NCI-H510A (cell line): ENCODE data around the gene FLVCR2.

Source experiments
- DNase-seq: peaks from one replicate; lab custom pipeline; 2025; lab: John Stamatoyannopoulos, UW

FLVCR2 gene

DNA sequence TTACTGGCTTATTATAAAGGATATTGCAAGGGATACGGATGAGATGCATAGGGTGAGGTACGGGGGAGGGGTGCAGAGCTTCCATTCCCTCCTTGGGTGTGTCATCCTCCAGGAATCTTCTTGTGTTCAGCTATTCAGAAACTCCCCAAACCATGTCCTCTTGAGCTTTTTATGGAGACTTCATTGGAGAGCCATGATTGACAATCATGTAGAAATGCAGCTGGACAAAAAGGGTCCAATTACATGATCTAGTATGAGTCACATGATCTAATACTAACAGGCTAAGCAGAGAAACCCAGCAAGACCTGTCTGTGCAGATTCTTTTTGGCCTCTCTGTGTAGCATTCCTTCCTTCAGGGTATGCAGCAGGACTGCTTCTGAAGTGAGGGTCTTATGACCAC, 23.9 kb upstream of the FLVCR2 start:
- DNase-seq, result no peak

DNA sequence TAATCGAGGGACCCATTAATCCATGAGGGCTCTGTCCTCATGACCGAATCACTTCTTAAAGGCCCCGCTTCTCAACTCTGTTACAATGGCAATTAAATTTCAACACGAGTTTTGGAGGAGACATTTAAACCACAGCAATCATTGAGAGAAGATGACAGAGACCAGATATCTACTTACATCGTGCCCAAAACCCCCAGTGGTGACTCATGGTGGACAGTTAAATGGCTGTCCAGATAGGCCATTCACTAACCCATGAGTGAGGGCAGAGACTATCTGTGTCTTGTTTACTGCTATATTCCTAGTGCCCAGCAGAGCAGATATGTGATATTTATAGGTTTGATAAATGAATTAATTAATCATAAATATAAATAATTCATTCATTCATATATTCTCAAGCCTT, 20.0 kb upstream of the FLVCR2 start:
- no peak for DNase-seq

DNA sequence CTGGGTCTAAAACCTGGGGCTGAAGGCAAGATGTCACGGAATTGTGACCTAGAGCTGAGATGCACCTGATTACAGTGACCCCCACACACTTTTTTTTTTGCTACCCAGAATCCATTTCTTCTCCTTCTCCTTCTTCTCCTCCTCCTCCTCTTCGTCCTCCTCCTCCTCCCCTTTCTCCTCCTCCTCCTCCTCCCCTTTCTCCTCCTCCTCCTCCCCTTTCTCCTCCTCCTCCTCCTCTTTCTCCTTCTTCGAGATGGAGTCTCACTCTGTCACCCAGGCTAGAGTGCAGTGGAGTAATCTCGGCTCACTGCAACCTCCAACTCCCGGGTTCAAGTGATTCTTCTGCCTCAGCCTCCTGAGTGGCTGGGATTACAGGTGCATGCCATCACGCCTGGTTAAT, 19.4 kb upstream of the FLVCR2 start:
- no peak for DNase-seq

DNA sequence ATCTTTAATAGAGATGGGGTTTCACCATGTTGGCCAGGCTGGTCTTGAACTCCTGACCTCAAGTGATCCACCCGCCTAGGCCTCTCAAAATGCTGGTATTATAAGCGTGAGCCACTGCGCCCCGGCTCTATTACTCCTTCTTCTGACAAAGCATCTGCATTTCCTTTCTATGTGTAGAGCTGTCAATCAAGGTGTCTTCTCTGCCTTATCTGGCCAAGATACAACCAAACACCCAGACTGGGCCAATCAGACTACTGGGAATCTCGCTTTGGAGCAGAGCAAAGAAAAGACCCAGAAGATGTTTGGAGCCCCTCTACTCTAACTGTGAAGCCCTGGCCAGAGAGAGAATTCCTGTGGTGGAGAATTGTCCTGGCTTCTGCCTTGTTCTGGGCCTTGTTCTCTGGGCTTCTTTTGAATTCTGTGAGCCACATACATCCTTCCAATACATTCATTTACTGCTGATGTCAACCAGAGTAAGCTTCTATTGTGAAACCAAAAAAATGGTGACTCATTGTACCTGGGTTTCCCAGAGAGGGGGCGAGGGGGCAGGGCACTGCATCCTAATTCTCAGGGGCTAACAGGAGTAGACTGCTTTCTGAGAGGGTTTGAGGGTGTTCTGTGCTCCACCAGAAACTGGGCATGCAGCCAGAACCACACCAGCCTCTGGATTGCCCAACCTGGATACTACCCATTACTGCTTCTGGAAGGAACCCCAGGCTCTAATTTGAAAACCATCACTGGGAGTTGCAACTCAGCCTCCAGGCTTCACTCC, 18.8 kb upstream of the FLVCR2 start:
- DNase-seq, result no peak

DNA sequence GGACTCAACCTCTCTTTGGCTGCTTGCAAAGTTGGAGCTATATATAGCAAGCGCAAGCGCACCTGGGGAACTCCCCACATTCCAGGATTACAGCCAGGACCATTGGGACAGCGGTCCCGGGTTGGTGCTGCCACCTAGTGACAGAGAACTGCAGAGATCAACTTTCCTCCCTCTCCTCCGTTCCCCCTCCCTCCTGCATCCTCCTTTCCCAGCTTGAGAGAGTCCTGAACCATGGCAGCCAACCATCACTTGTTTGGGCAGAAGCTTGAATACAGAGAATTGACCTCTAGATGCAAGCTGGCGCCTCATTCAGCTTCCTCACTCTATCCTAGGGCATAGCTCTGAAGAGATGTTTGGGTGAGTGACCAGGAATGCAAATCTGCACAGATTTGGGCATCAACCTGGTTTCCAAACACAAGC, 17.4 kb upstream of the FLVCR2 start:
- DNase-seq, result peak; percentile 31

DNA sequence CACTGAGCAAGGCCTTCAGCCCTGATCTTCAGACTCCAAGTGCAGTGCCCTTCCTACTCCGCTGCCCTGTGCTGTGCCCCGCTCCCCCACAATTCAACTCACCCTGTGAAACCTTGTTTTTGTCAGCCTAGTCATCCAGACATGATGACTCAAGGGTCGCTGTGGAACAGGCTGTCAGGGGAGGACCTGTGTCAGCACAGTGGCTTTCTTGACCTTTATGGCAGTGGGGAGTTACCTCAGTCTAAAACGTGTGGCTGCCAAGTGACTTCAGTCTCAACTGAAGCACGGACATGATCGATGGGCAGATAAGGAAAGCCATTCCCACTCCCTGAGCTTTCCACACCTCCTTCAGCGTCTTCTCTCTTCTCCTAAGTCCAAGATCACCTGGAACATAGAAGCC, 16.3 kb upstream of the FLVCR2 start:
- no peak for DNase-seq

DNA sequence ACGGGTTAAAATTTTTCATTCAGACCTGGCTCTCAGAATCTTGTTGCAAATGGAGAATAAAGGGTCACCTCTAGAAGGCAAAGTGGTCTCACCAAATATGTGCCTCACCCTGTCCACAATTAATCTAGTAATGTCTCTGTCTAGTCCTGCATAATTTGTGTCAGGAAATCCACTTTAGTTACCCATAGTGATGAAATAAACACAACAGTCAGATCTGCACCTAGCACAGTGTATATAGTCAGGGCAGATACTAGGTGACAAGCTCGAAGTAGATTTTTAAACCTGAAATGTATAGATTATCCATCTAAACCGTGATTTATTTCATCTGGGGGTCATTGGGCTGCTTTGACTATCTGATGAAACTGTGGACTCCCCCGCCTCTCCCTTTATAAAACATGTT, 15.9 kb upstream of the FLVCR2 start:
- DNase-seq, result no peak

DNA sequence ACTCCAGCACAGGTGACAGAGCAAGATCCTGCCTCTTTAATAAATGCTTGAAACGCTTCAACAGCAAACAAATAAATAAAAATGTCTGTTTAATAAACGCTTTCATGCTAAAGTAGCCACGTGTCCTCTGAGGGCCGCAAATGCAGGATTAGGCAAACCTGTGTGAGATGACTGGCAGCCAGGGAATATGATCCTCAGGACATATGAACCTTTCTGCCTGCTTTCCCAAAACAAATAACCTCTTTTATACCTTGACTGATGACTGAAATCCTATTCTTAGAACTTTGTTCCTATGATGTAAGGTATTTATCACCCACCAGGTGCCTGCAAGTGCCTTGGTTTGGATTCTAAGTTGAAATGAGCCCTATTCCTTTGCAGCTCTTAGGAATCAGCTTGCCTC, 14.5 kb upstream of the FLVCR2 start:
- peak; percentile 23 for DNase-seq

DNA sequence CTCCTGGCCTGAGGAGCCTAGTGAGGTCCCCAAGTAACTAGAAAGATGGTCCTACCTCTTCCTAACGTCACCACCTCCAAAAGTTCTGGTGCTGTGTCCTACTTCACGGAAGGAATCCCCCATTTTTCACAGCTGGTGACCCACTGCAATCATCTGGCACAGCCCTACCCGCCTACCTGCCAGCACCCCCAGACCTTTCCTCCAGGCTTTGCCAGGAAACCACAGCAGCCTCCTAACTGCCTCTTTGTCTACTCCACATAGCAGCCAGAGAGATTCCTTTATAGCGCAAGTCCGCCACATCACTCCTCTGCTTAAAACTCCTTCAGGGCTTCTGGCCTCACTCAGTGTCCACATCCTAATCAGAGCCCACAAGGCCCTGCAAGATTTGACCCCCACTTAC, 13.4 kb upstream of the FLVCR2 start:
- DNase-seq, result no peak

DNA sequence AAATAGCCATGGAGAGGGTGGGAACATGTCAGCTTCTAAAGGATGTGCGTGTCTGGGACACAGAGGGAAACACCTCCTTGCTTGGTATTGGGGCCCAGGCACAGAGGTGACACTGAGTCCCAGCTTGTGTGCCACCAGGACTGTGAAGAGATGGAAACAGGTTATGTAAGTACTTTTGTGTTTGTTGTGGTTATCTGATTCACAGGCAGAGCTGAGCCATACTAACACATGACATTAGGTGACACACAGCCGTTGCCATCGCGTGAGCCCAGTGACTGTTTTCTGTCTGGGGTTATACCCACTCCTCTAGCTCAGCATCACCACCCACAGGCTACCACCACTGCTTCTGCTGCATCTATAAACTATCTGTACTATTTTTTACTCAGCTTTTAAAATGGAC, 12.1 kb upstream of the FLVCR2 start:
- DNase-seq, result no peak

DNA sequence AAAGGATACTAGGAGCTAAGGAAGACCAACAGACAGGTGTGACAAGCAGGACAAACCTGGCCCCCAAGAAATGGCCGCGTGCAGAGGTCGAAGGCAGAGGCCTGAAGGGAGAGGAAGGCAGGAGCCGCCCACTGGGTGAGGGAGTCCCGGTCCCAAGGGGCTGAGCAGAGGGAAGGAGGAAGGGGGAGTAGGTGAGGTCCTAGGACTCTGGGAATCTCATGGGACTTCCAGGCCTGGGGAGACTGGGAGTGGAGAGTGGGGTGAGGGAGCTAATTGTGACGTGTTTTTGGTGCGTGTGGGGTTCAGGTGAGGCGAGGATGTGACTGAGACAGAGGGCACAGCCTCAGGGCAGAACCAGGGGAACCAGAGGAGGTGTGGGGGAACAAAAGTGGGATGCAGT, 11.7 kb upstream of the FLVCR2 start:
- no peak for DNase-seq

DNA sequence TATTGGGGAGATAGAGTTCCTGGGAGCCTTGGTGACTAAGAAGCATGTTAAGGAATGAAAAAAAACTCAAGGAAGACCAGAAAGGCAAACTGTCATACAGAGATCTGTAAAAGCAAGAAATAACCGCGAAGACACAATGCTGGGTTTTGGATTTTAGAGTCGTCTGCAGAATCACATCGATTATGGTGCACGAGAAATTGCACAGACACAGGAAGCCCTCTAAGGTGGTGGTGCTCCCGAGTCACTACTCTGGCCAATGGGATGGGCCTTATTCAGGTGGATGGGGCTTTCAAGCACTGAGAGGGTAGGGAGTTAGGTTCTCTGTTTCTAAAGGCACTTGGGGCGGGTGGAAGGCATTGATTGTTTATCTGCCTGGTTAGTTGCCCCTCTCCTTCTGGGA, 10.3 kb upstream of the FLVCR2 start:
- DNase-seq, result no peak

DNA sequence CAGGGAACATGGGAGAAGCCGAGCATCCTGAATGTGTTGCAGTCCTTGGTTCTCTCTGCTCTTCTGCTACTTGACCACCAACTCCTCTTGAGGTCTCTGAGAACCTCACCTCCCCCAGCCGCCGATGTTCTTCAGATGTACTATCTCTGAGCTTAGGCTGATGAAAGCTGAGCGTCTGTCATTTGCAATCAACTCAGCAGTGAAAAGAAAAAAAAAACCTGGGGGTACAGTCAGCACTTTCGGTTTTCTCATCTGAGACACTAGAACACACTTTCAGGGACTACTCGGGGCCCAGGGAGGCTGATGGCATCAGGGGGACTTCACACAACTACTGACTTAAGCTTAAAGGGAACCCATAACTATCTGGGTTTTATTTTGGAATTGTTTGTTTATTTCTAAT, 9.6 kb upstream of the FLVCR2 start:
- no peak for DNase-seq

DNA sequence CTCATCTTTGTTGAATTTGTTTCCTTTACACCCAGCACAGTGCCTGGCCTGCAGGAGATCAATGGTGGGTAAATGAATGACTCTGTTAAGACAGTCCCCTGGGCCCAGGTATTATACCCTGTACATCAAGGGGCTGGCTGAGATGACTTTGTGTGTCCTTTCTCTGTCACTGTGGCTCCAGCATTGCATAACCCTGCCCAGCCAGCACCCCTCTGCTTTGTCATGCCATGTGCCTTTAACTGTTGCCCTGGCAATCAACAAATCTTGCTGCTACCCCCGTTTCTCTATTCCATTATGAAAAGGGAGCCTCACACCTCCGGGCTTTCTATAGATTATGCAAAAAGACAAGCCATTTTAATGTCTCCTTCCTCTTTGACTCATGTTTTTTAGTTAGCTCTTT, 7.6 kb upstream of the FLVCR2 start:
- no peak for DNase-seq

DNA sequence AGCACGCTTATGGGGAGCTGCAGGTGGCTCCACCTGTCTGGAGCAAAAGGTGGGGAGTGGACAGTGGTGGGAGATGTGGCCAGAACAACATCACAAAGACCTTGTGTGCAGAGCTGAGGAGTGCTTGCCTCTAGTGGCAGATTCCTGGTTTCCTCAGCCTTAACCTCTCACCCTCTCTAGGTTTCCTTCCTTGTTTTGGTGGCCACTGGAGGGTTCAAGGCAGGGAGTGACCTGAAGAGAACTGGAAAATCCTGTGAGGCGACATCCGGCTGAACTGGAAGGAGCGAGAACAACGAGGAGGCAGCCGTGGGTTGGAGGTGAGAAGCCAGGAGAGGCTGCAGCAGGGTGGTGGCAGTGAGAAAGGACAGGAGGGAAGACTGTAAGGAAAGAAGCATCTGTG, 6.3 kb upstream of the FLVCR2 start:
- DNase-seq, result no peak

DNA sequence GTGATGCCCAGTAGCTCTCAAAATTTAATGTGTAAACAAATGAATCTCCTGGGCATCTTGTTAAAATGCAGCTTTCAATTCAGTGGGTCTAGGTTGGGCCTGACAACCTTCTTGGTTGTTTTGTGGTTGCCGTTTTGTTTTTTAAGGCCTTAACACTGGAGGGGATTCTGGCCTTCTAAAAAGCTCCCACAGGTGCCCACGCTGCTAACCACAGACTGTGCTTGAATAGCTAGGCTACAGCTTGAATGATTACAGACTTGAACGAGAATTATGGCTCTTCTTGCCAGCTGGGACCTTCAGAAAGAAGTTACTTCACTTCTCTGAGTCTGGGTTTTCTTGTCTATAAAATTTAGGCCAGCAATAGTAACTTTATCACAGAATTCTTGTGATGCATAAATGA, 1.3 kb upstream of the FLVCR2 start:
- no peak for DNase-seq

DNA sequence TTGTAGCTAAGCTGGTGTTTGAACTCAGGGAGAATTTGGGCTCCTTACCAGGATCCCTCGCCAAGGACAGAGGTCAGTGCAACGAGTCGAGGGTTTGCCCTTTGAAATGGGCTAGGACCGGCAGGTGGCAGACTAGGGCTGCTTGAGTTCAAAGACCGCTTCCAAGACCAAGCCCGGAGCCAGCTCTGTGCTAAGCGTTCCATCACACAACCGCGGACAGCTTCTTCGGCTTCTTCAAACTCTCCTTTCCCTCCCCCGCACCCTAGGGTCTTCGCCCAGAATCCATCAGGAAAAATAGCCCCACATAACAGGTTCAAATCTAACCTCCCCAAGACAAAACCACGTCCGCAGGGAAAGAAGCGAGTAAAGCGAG, 705 bp upstream of the FLVCR2 start:
- DNase-seq, result peak; percentile 36

DNA sequence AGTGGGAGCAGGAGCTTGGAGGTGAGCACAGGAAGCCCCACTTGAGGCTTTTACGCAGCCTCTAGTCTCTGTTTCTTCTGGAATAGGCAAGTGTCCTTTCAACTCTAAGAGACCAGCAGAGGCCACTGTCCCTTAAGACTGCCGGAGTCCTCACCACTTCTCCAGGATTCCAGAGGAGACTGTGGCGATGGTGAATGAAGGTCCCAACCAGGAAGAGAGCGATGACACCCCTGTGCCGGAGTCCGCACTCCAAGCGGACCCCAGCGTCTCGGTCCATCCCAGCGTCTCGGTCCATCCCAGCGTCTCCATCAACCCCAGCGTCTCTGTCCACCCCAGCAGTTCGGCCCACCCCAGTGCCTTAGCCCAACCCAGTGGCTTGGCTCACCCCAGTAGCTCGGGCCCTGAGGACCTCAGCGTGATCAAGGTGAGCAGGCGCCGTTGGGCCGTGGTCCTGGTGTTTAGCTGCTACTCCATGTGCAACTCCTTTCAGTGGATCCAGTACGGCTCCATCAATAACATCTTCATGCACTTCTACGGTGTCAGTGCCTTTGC, 442 bp downstream of the FLVCR2 start:
- no peak for DNase-seq

DNA sequence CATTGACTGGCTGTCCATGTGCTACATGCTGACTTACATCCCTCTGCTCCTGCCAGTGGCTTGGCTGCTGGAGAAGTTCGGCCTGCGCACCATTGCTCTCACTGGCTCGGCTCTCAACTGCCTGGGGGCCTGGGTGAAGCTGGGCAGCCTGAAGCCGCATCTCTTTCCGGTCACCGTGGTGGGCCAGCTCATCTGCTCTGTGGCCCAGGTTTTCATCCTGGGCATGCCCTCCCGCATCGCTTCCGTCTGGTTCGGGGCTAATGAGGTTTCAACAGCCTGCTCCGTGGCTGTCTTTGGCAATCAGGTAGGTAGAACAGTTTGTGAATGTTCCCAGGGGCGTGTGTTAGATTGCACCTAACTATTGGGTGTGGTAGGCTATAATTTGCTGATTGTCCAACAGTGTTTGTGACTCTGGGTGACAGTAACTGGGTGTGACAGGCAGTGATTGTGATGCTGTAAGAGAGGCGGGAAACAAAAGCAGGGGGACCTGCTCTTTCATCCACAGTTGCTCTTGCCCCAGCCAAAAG, 981 bp downstream of the FLVCR2 start:
- DNase-seq, result no peak

DNA sequence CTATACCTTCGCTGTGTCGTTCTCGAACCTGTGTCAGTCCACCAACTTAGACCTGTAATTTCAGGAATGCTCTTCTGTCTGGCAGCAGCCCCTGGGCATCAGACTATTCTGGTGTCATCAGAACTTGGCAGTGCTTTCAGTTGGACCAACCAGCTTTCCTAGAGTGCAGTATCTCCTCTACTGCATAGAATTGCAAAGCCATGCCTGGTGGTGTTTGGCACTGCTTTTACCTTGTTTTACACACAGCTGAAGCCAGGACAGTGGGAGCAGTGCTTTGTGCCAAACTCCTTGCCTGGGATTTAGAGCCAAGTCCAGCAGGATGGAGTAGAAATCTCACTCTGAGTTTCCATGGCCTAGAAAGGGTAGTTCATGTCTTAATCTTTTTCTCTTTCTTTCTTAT, 1.5 kb downstream of the FLVCR2 start:
- no peak for DNase-seq

DNA sequence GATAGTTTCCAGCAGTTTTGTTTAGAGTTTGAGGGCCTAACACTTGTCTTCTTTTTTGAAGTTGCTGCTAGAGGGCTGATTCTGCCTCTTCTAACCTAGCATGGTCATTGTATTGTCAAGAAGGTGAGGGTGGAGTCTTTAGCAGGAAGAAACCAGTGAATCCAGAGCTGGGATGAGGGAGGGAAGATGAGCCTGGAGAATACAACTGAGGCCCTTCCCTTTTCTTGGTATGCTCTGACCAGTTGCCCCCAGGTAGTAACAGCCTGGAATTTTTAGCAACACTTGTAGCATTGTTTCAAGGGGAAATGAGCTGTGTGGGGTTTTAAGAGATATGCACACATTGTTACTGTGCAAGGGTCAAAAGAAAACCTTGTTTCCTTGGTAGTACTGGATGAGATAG, 9.0 kb downstream of the FLVCR2 start:
- DNase-seq, result no peak

DNA sequence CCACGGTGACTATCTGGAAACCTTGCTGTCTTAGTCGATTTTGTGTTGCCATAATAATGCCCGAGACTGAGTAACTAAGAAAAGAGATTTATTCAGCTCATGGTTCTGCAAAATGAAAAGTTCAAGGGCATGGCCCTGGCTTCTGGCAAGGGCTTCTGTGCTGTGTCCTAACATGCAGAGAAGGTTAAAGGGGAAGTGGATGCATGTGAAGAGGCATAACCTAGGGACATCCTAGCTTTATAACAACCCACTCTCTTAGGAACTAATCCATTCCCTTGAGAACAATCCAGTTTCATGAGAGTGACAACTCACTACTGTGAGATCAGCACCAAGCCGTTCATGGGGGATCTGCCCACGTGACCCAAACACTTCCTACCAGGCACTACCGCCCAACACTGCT, 11.5 kb downstream of the FLVCR2 start:
- no peak for DNase-seq

DNA sequence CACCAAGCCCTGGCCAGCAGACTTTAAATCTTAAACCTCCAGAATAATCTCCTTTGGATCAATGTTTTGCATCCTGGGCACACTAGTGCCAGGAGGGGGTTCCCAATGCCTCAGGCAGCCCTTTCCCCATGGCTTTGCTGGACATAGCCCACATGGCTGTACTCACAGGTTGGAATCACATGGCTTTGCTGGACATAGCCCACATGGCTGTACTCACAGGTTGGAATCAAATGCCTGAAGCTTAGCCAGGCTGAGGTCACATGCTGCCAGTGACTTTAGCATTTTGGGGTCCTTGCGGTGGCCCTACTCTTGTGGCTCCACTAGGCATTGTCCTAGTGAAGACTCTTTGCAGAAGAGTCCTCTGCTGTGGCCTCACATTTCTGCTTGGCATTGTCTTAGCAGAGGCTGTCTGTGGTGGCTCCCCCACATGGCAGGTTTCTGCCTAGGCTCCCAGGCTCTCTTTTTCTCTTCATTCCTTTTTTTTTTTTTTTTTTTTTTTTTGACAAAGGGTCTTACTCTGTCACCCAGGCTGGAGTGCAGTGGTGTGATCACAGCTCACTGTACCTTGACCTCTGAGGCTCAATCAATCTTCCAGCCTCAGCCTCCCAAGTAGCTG, 13.0 kb downstream of the FLVCR2 start:
- no peak for DNase-seq
